ENCODE measurements around the gene TEN1. TPM values are rescaled to one million over a fixed set of nuclear protein-coding genes. Genes with fewer than 3 reads are reported as not detected.

Gene TEN1
- polyA plus RNA-seq, 6 donors from 2014 or later = 24.4 to 62.0 (median 31.3) TPM

DNA sequence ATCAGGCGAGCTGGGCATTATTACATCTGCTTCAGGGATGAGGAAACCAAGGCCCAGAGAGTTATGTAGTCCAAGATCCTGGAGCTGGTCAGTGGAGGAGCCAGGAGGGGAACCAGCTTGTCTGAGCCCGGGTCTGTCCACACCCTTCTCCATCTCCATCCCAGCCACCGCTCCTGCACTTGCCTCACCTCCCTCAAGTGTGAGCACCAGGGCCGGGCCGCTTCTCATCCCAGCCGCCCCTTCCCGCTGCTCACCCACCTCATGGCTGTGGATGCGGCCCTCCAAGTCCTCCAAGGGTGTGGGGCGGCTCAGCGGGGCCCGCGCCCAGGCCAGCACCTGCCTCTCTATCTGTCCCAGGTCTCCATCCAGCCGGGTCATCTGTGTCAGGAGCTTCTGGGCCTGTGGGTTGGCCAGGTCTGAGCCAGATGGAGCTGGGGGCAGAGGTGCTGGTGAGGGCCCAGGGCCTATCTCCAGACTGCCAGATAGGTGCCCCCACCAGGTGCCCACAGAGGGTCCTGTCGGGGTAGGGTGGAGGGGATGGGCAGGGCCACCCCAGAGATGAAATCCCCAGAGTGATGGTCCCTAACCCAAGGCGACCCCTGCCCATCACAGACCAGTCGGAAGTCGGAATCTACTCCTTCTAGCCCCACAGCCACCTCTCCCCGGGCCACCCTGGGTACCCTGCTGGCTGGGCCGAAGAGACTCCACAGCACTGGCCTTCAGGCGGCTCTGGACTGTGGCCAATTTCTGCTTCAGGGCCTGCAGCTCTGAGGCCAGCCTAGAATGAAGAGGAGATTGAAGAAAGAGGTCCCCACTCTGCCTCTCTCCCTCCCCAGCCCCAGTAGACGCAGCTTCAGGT lies 38.7 kb downstream of the TEN1 start:
- DNase-seq = no peak
- Mint-ChIP-seq H3K27me3 (peaks cover 0 to 6% (median 0%) of the 10 kb centered on the region in 3 donors), H3K4me3 (no peak overlapping the region), H3K4me1 (peaks cover 0 to 9% (median 5%) of the 10 kb centered on the region in 3 donors), H3K27ac (no peak overlapping the region), H3K9me3 (no peaks in the 10 kb centered on the region), H3K36me3 (no peaks in the 10 kb centered on the region)
- ATAC-seq (ENCODE audit: low read depth in 2 of 2) = no peak

GRCh38 chr17:76018340-76018680 lies 39.3 kb downstream of the TEN1 start:
- H3K27ac Mint-ChIP-seq = no peak overlapping the region
- ATAC-seq (ENCODE audit: low read depth in 2 of 2) (no peak), DNase-seq (no peak)
- H3K36me3 Mint-ChIP-seq = no peaks in the 10 kb centered on the region
- H3K4me1 Mint-ChIP-seq = peaks cover 0 to 9% (median 5%) of the 10 kb centered on the region in 3 donors
- no peak overlapping the region for H3K4me3 Mint-ChIP-seq
- H3K27me3 Mint-ChIP-seq = peaks cover 0 to 6% (median 0%) of the 10 kb centered on the region in 3 donors
- H3K9me3 Mint-ChIP-seq = no peaks in the 10 kb centered on the region

DNA sequence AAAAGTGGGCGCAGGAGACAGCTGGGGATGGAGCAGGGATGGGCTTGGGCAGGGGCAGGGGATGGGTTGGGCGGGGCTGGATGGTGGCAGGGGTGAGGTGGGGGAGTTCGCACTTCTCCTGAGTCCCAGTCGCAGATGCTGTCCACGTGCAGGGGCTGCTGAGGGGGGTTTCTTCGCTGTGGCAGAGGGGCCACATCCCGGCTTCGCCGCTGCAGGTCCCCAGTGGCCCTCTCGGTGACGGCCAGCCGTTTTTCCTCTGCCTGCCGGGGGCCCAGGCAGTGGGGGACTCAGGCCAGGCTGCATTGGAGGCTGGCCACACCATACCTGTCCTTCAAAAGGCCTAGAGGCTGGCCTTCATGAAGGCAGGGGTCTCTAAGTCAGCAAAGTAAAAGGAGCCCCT lies 39.8 kb downstream of the TEN1 start:
- DNase-seq = no peak
- Mint-ChIP-seq H3K27ac (no peak overlapping the region), H3K9me3 (no peaks in the 10 kb centered on the region), H3K27me3 (peaks cover 0 to 6% (median 0%) of the 10 kb centered on the region in 3 donors), H3K4me1 (peaks cover 0 to 7% (median 5%) of the 10 kb centered on the region in 3 donors), H3K36me3 (no peaks in the 10 kb centered on the region), H3K4me3 (no peak overlapping the region)
- ATAC-seq (ENCODE audit: low read depth in 2 of 2) = no peak

DNA sequence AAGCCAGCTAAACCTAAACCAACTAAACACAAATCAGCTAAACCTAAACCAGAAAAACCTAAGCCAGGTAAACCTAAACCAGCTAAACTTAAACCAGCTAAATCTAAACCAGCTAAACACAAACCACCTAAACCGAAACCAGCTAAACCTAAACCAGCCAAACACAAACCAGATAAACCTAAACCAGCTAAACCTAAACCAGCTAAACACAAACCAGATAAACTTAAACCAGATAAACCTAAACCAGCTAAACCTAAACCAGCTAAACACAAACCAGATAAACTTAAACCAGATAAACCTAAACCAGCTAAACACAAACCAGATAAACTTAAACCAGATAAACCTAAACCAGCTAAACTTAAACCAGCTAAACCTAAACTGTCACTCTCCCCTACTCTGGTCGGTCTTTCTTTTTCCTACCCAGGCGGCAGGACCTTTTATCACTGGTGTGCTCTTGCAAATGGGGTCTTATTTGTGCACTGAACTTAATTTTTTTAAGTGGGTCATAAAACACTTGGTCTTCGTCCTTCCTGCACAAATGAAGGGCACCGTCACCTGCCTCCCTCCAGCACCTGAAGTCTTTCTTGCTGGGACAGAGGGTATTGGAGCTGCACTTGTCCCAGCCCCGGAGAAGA lies 40.9 kb downstream of the TEN1 start:
- DNase-seq = no peak
- Mint-ChIP-seq H3K9me3 (no peaks in the 10 kb centered on the region), H3K36me3 (no peaks in the 10 kb centered on the region), H3K4me1 (no peaks in the 10 kb centered on the region), H3K4me3 (peak overlapping the region in 1 of 8 donors; percentile 65), H3K27ac (peak overlapping the region in 2 of 6 donors; percentile 16 to 78), H3K27me3 (no peaks in the 10 kb centered on the region)
- ATAC-seq (ENCODE audit: low read depth in 2 of 2) = no peak

DNA sequence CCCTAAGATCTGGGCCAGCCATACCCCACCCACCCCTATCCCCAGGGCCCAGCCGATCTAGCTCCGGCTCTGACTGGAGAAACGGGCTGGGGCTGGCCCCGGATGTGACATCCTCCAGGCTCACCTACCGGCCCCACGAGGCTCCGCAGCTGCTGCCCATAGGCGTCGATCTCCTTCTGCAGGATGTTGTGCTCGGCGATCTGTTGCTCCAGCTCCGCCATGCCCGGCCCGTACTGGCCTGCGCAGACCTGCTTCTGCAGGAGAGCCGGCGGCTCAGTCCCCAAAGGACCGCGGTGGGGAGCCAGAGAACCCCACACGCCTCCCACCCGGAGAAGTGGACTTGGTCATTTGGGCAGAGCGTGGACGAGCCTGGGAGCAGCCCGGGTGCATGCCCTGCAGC lies 43.2 kb downstream of the TEN1 start:
- DNase-seq (no peak), ATAC-seq (ENCODE audit: low read depth in 2 of 2) (no peak)
- no peaks in the 10 kb centered on the region for H3K27me3 Mint-ChIP-seq
- H3K4me3 Mint-ChIP-seq = no peak overlapping the region
- no peaks in the 10 kb centered on the region for H3K9me3 Mint-ChIP-seq
- no peaks in the 10 kb centered on the region for H3K36me3 Mint-ChIP-seq
- H3K4me1 Mint-ChIP-seq = no peaks in the 10 kb centered on the region
- no peak overlapping the region for H3K27ac Mint-ChIP-seq

DNA sequence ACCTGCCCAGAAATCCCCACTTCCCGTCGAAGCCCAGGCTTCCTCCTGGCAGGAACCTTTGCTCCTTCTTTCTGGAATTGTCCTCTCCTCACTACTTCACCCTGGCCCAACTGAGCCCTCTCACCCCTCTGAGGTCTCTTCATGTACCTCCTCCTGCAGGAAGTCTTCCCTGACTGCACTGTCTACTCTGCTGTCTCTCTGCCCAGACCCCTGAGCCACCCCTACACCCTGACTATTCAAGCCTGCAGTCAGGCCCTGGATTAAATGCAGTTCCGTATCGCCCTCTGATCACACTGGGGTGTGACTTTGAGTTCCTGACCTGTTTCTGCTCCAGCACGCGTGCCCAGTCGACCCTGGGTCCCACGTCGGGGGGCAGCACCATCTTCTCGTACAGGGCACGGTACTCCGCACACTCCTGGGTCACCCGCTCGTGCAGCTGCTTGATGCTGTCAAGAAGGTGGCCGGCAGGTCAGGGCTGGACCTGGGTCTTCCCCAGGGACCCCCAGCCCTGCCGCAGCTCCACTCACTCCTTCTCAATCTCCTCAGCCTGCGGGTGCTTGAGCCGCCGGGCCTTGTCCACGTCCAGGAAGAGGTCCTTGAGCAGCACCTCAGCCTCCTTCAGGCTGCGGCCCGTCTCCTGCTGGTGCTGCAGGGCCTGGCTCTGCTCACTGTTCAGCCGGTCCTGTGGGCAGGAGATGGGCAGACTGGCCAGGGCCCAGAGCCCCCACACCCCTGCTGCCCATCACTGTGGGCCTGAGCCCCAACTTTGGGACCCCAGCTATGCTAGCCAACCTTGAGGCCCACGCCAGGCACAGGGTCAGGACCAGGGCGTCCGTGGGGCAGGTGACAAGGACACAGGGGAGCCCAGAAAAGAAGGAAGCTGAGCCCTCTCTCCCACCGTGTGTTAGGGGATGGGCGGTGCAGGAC lies 44.2 kb downstream of the TEN1 start:
- H3K4me3 Mint-ChIP-seq = no peak overlapping the region
- H3K9me3 Mint-ChIP-seq = no peaks in the 10 kb centered on the region
- ATAC-seq (ENCODE audit: low read depth in 2 of 2) (no peak), DNase-seq (no peak)
- no peak overlapping the region for H3K27ac Mint-ChIP-seq
- H3K27me3 Mint-ChIP-seq = no peaks in the 10 kb centered on the region
- no peaks in the 10 kb centered on the region for H3K4me1 Mint-ChIP-seq
- no peaks in the 10 kb centered on the region for H3K36me3 Mint-ChIP-seq

GRCh38 chr17:76023900-76024237 lies 44.8 kb downstream of the TEN1 start:
- ATAC-seq (ENCODE audit: low read depth in 2 of 2) = no peak
- Mint-ChIP-seq H3K36me3 (no peaks in the 10 kb centered on the region), H3K27ac (no peak overlapping the region), H3K27me3 (no peaks in the 10 kb centered on the region), H3K4me3 (no peak overlapping the region), H3K4me1 (peaks cover 0 to 1% (median under 1%) of the 10 kb centered on the region in 3 donors), H3K9me3 (no peaks in the 10 kb centered on the region)
- DNase-seq = no peak

GRCh38 chr17:76024353-76024752 lies 45.3 kb downstream of the TEN1 start:
- H3K27ac Mint-ChIP-seq = peak overlapping the region in 1 of 6 donors; percentile 92

GRCh38 chr17:76025294-76025693 lies 46.3 kb downstream of the TEN1 start:
- DNase-seq (no peak), ATAC-seq (ENCODE audit: low read depth in 2 of 2) (no peak)
- Mint-ChIP-seq H3K27me3 (no peaks in the 10 kb centered on the region), H3K9me3 (no peaks in the 10 kb centered on the region), H3K4me1 (peaks cover 11 to 12% (median 11%) of the 10 kb centered on the region in 3 donors), H3K4me3 (no peak overlapping the region), H3K27ac (no peak overlapping the region), H3K36me3 (no peaks in the 10 kb centered on the region)

More at GRCh38 chr17:76024353-76024752, 45.3 kb downstream of the TEN1 start:
- DNase-seq (no peak), ATAC-seq (ENCODE audit: low read depth in 2 of 2) (no peak)
- Mint-ChIP-seq H3K36me3 (no peaks in the 10 kb centered on the region), H3K4me3 (no peak overlapping the region), H3K27me3 (no peaks in the 10 kb centered on the region), H3K9me3 (no peaks in the 10 kb centered on the region), H3K4me1 (peaks cover 5 to 6% (median 5%) of the 10 kb centered on the region in 3 donors)

GRCh38 chr17:76026714-76027158 lies 47.7 kb downstream of the TEN1 start:
- no peak overlapping the region for H3K27ac Mint-ChIP-seq
- no peaks in the 10 kb centered on the region for H3K9me3 Mint-ChIP-seq
- no peak for ATAC-seq (ENCODE audit: low read depth in 2 of 2)
- peak overlapping the region in 2 of 8 donors; percentile 23 to 59 for H3K4me3 Mint-ChIP-seq
- no peaks in the 10 kb centered on the region for H3K36me3 Mint-ChIP-seq
- DNase-seq = no peak
- peaks cover 11 to 12% (median 11%) of the 10 kb centered on the region in 3 donors for H3K4me1 Mint-ChIP-seq
- H3K27me3 Mint-ChIP-seq = no peaks in the 10 kb centered on the region

DNA sequence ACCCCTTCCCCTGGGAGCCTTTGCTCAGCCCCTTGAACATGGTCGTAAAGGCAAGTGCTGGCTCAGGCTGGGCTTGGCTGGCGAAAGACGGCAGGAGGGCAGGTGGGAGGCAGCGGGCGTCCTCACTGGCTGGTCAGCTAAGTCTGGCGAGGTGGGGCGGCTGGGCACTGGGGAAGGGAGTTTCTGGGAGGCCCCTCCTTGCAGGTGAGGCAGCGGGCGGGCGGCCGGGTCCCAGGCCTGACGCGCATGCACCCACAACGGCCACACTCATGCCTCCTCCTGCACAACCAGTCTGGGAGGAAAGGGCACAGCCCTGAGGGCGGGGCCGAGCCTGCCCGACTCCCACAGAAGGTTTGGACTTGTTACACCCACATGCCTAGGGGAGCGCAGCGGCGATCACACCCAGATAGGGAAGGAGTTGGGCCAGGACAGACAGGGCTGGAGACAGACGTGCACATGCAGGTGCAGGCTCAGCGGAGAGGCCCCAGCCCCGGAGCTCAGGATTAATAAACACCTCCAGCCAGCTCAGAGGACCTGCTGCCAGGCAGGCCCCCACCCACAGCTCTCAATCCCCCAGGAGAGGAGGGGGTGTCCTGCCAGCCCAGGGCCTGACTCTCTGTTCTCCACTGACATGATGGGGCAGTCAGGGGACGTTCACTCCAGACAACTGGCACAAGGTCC lies 48.3 kb downstream of the TEN1 start, which contains the start of gene EVPL:
TSS of gene EVPL (minus strand) at position 148 of the 681 bp plus-strand sequence. CDS start at position 40, 108 bp downstream.
- Mint-ChIP-seq H3K4me3 (peak within 1 kb of the TSS in 4 of 8 donors; percentile 19 to 63 (median 41)), H3K27ac (peak within 1 kb of the TSS in 2 of 6 donors; percentile 11 to 49), H3K4me1 (peaks cover 11 to 12% (median 11%) of the 10 kb centered on the region in 3 donors), H3K27me3 (no peaks in the 10 kb centered on the region), H3K9me3 (no peaks in the 10 kb centered on the region), H3K36me3 (no peaks in the 10 kb centered on the region)
- DNase-seq (no peak), ATAC-seq (ENCODE audit: low read depth in 2 of 2) (peak in 1 of 2 donors; percentile 7)

GRCh38 chr17:76032073-76032779 lies 53.2 kb downstream of the TEN1 start:
- Mint-ChIP-seq H3K9me3 (no peaks in the 10 kb centered on the region), H3K4me1 (peaks cover 11 to 12% (median 11%) of the 10 kb centered on the region in 3 donors), H3K36me3 (no peaks in the 10 kb centered on the region), H3K4me3 (no peak overlapping the region), H3K27ac (peak overlapping the region in 1 of 6 donors; percentile 38), H3K27me3 (no peaks in the 10 kb centered on the region)
- no peak for ATAC-seq (ENCODE audit: low read depth in 2 of 2)
- DNase-seq = no peak
